Measurements from ENCODE around the gene CDH18.
"Not testable (repeated sequence)": the region's sequence is repeated elsewhere in the genome, so short reads cannot be mapped to it uniquely, and the experiment has no call there.

CDH18 gene

GRCh38 chr5:19855031-19855430, 133.0 kb downstream of the CDH18 start:
- peak; percentile 37 for DNase-seq

DNA sequence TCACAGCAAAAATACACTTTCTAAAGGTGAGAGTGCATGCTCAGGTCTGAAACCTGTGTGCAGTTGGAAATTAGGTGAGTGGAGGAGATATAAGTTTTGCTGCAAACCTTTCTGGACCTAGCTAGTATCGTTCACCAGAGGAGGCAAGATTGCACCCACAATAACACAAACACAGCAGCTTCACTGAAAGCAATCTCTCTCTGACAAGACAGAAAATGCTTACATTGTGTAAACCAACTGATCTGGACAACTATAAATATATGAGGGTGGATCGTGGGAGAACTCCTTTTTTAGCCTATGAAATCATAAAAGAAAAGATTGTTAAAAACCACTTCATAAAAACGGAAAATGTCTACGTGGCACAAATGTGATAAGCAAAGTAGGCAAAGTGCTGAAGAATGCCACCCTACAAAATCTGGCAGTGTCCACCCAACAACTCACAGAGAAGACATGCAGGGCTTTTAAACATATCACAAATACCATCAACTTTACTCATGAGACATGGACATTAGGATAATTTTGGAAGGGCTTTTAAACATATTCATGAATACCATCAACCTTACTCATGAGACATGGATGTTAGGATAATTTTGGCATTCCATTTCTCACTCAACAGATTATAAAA, 134.3 kb downstream of the CDH18 start:
- peak; percentile 92 for DNase-seq

- peak; percentile 93 for DNase-seq
Observed at GRCh38 chr5:19837536-19838174, 150.3 kb downstream of the CDH18 start.

- no peak for DNase-seq
Observed at GRCh38 chr5:19835442-19835841, 152.6 kb downstream of the CDH18 start.

GRCh38 chr5:19812720-19813119, 175.3 kb downstream of the CDH18 start:
- not testable (repeated sequence) for DNase-seq

DNA sequence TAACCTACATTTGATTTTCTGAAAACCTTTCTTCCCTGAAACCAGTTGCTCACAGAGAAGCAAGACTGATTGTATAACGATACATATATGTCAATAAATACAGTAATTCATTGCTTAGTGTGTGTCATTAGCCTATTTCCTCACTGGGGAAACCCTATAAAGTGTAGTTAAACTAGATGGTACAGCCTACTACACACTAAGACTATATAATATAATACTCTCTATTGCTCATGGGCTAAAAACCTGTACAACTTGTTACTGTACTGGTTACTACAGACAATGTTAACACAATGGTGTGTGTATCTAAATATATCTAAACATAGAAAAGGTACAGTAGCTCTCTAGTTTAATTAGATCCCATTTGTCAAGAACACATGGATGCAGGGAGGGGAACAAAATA, 181.2 kb downstream of the CDH18 start:
- no peak for DNase-seq

- DNase-seq, result no peak
Observed at GRCh38 chr5:19802686-19803085, 185.3 kb downstream of the CDH18 start.

GRCh38 chr5:19795218-19795617, 192.8 kb downstream of the CDH18 start:
- peak; percentile 36 for DNase-seq

DNA sequence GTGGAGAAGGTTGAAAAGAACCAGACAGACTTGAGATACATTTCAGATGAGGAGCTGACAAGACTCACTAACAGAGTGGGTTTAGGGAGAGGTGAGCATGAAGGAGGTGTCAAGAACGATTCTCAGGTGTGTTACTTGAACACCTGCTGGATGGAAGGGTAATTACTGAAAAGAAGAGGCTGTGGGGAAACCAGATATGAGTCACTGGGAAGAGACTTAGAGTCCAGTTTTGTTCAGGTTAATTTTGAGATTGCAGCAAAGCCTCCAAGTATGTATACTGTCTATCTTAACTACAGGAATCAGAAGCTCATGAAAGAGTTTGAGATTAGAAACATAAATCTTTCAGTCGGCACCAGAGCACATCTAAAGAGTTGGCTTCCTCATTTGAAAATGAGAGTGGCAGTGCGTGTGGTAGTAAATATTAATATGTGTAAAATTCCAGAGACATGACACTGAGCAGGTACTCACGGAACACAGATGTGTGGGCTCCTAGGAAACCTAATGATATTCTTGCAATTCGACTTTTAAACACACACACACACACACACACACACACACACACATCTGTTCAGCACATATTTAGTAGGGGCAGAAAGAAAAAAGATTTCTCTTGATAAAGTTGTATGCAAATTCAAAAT, 197.1 kb downstream of the CDH18 start:
- no peak for DNase-seq

- DNase-seq, result peak; percentile 45
Observed at GRCh38 chr5:19782566-19782965, 205.4 kb downstream of the CDH18 start.

DNA sequence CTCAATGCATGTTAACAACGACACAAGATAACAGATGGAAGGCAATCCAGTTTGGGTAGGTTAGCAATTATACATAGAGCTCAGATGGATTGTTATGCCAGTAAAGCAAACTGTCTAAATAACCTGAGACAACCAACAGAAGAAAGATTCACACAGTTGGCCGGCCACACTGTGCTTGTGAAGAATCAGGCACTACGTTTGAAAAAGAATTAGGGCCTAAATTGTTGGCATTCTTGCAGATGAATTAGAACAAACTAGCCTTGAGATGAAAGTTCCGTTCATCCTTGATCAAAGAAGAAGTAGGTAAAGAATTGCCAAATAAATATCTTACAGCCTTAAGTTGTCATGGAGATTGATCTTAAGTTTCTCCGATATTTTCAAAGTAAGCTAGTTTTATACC, 210.6 kb downstream of the CDH18 start:
- no peak for DNase-seq

- not testable (repeated sequence) for DNase-seq
Observed at GRCh38 chr5:19776886-19777285, 211.1 kb downstream of the CDH18 start.

GRCh38 chr5:19771174-19771835, 216.7 kb downstream of the CDH18 start:
- peak; percentile 21 for DNase-seq

DNA sequence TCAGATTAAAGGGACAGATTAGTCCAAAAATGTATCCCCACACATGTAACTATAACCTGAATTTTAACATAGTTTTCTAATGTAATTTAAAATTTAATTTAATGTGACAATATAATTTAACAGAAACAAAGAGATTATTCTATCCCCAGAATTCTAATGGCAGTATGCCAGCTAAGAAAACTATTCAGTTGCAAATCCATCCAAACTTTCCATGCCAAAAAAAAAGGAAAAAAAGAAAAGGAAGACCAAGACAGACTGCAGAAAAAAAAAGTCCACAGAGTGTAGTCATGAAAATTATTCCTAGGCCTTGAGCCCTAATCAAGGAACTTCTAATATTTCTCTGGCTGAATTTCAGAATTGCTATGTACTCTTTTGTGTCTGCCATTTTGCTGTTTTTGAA, 217.6 kb downstream of the CDH18 start:
- no peak for DNase-seq

GRCh38 chr5:19767987-19768386, 220.0 kb downstream of the CDH18 start:
- DNase-seq, result no peak

- DNase-seq, result no peak
Observed at GRCh38 chr5:19753579-19753978, 234.4 kb downstream of the CDH18 start.

GRCh38 chr5:19751326-19751725, 236.7 kb downstream of the CDH18 start:
- peak; percentile 9 for DNase-seq

DNA sequence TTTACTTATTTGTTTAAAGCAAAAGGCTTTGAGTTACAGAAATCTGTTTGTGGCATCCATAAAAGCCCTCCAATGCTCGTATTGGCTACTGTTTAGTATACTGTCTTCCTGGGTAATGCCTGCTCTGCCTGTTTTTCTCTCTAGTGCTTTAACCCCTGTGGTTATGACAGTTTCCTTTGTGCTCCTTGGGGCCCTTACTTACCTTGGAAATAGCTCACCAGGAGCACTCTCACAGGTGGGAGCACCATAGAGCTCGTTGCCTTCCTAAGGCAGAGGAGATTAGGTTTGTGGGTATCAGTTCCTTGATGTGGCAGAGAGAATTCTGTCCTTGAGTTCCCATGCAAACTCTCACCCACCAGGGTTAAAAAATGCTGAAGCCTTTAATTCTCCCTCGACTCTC, 242.8 kb downstream of the CDH18 start:
- DNase-seq, result no peak

DNA sequence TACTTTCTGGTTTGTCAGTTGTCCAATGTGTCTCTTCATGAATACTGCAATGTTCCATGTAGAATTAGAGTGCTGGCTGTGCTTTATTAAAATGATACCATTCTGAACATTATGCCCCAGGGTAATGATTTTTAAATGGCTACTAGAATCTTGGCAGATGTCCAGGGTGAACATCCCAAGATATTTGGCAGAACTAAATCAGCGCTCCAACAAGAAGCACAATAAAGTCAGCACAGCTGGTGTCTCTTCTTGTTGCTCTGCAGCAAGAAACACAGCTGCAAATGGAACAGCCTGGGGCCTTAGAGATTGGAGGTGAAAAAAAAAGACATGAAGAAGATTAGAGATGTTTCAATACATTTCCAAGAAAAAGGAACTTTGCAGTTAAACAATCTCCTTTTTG, 248.3 kb downstream of the CDH18 start:
- DNase-seq, result peak; percentile 3

- peak; percentile 9 for DNase-seq
Observed at GRCh38 chr5:19734776-19735175, 253.2 kb downstream of the CDH18 start.

GRCh38 chr5:19733612-19734495, 254.1 kb downstream of the CDH18 start:
- DNase-seq, result no peak

- no peak for DNase-seq
Observed at GRCh38 chr5:19728571-19728970, 259.4 kb downstream of the CDH18 start.

- no peak for DNase-seq
Observed at GRCh38 chr5:19719109-19719508, 268.9 kb downstream of the CDH18 start.

Data from fibroblast of upper back skin (primary cell).